CD14-positive monocyte (primary cell): ENCODE data around the gene KIAA1755. TPM values are rescaled to one million over a fixed set of nuclear protein-coding genes. Genes with fewer than 3 reads are reported as not detected.

Experiments
- DNase-seq, 3 donors: peaks; one replicate each; pipeline ENCODE4 v3.0.0-alpha.2; 2011 to 2022
- H2AFZ ChIP-seq: 2 replicates; pipeline ENCODE4 v1.6.0; 2012; ENCODE audit warnings: mild to moderate bottlenecking, low read depth, low read length, inconsistent platforms; ENCODE audit not compliant: insufficient read depth, poor library complexity, severe bottlenecking
- H3K27ac ChIP-seq, 2 donors: 1 replicate in 1 of 2; 2 replicates in 1 of 2; pipeline ENCODE4 v1.5.1; 2012 to 2013; ENCODE audit warnings: low read length in 2 of 2, control low read depth in 1 of 2, inconsistent platforms in 1 of 2, low read depth in 1 of 2, mild to moderate bottlenecking in 1 of 2
- H3K27me3 ChIP-seq, 2 donors: one replicate each; pipeline versions ENCODE4 v1.6.0 to v1.6.1; 2011 to 2013; ENCODE audit warnings: low read length in 2 of 2; ENCODE audit not compliant: control insufficient read depth in 2 of 2, insufficient read depth in 2 of 2
- H3K36me3 ChIP-seq, 2 donors: replicated peaks in 1 of 2; 1 replicate in 1 of 2; 2 replicates in 1 of 2; pipeline versions ENCODE4 v1.5.1 to v1.6.1; 2012 to 2013; ENCODE audit warnings: low read length in 2 of 2, control low read depth in 1 of 2, inconsistent platforms in 1 of 2, mild to moderate bottlenecking in 1 of 2; ENCODE audit not compliant: insufficient read depth in 2 of 2, control insufficient read depth in 1 of 2
- H3K4me1 ChIP-seq, 2 donors: 1 replicate in 1 of 2; 2 replicates in 1 of 2; pipeline versions ENCODE4 v1.5.1 to v1.6.1; 2012 to 2013; ENCODE audit warnings: low read length in 2 of 2, control low read depth in 1 of 2, inconsistent platforms in 1 of 2, mild to moderate bottlenecking in 1 of 2, moderate library complexity in 1 of 2; ENCODE audit not compliant: insufficient read depth in 2 of 2, control insufficient read depth in 1 of 2
- H3K4me2 ChIP-seq: replicated peaks from 2 replicates; pipeline ENCODE3; 2012; ENCODE audit warnings: low read length, moderate library complexity, mild to moderate bottlenecking; ENCODE audit not compliant: poor library complexity, severe bottlenecking; ENCODE audit errors: extremely low read depth
- H3K4me3 ChIP-seq, 3 experiments: fragments of 200-600 bp in 1 of 3; sonication (generic) in 1 of 3; replicated peaks in 1 of 3; 1 replicate in 2 of 3; 2 replicates in 1 of 3; pipeline ENCODE4 v1.5.1; 2011 to 2013; ENCODE audit warnings: low read length in 3 of 3, mild to moderate bottlenecking in 3 of 3, control low read depth in 2 of 3, low read depth in 2 of 3, inconsistent platforms in 1 of 3, moderate library complexity in 1 of 3
- H3K79me2 ChIP-seq: 2 replicates; pipeline ENCODE4 v1.6.0; 2012; ENCODE audit warnings: mild to moderate bottlenecking, control low read depth, inconsistent platforms, low read length, moderate library complexity; ENCODE audit not compliant: insufficient read depth
- H3K9ac ChIP-seq: 2 replicates; pipeline ENCODE4 v1.6.0; 2017; ENCODE audit warnings: low read length, mild to moderate bottlenecking; ENCODE audit not compliant: insufficient read depth, poor library complexity, severe bottlenecking
- H3K9me3 ChIP-seq, 2 donors: replicated peaks in 1 of 2; 1 replicate in 1 of 2; 2 replicates in 1 of 2; pipeline versions ENCODE4 v1.5.1 to v1.6.1; 2012 to 2013; ENCODE audit warnings: low read length in 2 of 2, control low read depth in 1 of 2; ENCODE audit not compliant: control insufficient read depth in 1 of 2, insufficient read depth in 1 of 2
- H4K20me1 ChIP-seq: 2 replicates; pipeline ENCODE4 v1.6.0; 2012; ENCODE audit warnings: mild to moderate bottlenecking, low read length, control low read depth, moderate library complexity; ENCODE audit not compliant: insufficient read depth
- H3K27ac Mint-ChIP-seq, 7 donors: one replicate each; pipeline ENCODE4 v1.8.0; 2020; ENCODE audit warnings: mild to moderate bottlenecking in 7 of 7, mixed read lengths in 7 of 7, moderate library complexity in 6 of 7, inconsistent platforms in 2 of 7
- H3K27me3 Mint-ChIP-seq, 3 donors: one replicate each; pipeline ENCODE4 v1.8.0; 2021 to 2022; ENCODE audit warnings: low read depth in 3 of 3, mild to moderate bottlenecking in 3 of 3, mixed read lengths in 3 of 3, moderate library complexity in 3 of 3, inconsistent platforms in 1 of 3
- H3K36me3 Mint-ChIP-seq, 2 donors: one replicate each; pipeline ENCODE4 v1.8.0; 2020; ENCODE audit warnings: mixed read lengths in 2 of 2, inconsistent platforms in 1 of 2, mild to moderate bottlenecking in 1 of 2
- H3K4me1 Mint-ChIP-seq: one replicate; pipeline ENCODE4 v1.8.0; 2020; ENCODE audit warnings: mild to moderate bottlenecking, mixed read lengths
- H3K4me3 Mint-ChIP-seq, 2 donors: one replicate each; pipeline ENCODE4 v1.8.0; 2020; ENCODE audit warnings: mild to moderate bottlenecking in 2 of 2, mixed read lengths in 2 of 2, moderate library complexity in 1 of 2
- H3K9me3 Mint-ChIP-seq, 7 donors: one replicate each; pipeline ENCODE4 v1.8.0; 2020 to 2022; ENCODE audit warnings: mixed read lengths in 7 of 7, mild to moderate bottlenecking in 6 of 7, moderate library complexity in 6 of 7, inconsistent platforms in 2 of 7
- CTCF ChIP-seq: fragments of 200-600 bp; IDR thresholded peaks from one replicate; pipeline ENCODE4 v1.8.0; 2022; ENCODE audit warnings: antibody characterized with exemption, mild to moderate bottlenecking
- WGBS: methylation state at CpG from one replicate; pipeline ENCODE4 v1.1.5; 2013; ENCODE audit warnings: missing lambda C conversion rate; ENCODE audit not compliant: insufficient coverage; 5-methylcytosine and 5-hydroxymethylcytosine counted together
- intact Hi-C, 2 donors: fragments of 100-400 bp; cut with micrococcal nuclease; formaldehyde crosslinking; loops; one replicate each; pipeline versions ENCODE4 v1.15.0 to v1.15.1; 2023
- polyA plus RNA-seq, 3 donors: library from polyadenylated mRNA; depleted of rRNA in 1 of 3; unstranded in 2 of 3; stranded (reverse) in 1 of 3; fragments of 300-500 nt in 2 of 3; fragments of >200 nt in 1 of 3; fragmentation: Illumina TruSeq in 2 of 3; gene quantifications; 1 replicate in 2 of 3; 2 replicates in 1 of 3; pipeline ENCODE4 v1.2.3, GENCODE V29; 2012 to 2021

KIAA1755 gene
- polyA plus RNA-seq, 3 donors = not detected

DNA sequence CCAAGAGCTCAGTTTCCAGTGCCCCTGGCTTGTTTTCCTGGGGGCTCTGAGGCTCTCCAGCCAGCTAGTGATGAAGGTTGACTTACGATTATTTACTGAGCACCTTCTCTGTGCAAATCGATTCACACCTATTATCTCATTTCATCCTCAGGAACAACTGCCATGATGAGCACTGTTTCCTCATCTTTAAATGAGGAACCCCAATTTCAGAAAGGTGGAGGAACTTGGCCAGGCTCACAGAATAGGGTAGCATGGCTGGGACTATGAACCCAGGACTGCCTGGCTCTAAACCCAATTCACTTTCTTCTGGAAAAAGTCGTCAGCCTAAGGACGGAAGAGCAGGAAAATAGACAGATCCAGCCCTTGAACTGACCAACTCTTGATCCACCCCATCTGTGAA lies 39.9 kb upstream of the KIAA1755 start:
- Mint-ChIP-seq H3K4me3 (no peak overlapping the region), H3K4me1 (peaks cover 92% of the 10 kb centered on the region), H3K27ac (peak overlapping the region; percentile 72 to 98 (median 96)), H3K36me3 (no peaks in the 10 kb centered on the region), H3K27me3 (peaks cover 2 to 7% (median 4%) of the 10 kb centered on the region in 3 donors), H3K9me3 (no peaks in the 10 kb centered on the region)
- no peaks in the 10 kb centered on the region for H4K20me1 ChIP-seq
- H3K79me2 ChIP-seq = peaks cover 10% of the 10 kb centered on the region
- intact Hi-C loops = loop anchor here (5.0 to 10.0 kb wide), 2 partner anchors 48 to 246 kb away; no protein-coding TSS in a partner anchor
- no peak overlapping the region for H3K4me2 ChIP-seq
- no peak overlapping the region for H2AFZ ChIP-seq
- peak overlapping the region; percentile 88 to 89 for H3K27ac ChIP-seq
- peak; percentile 29 to 66 (median 57) for DNase-seq
- WGBS = no CpG with 5 or more reads among the region's 4 CpGs
- no peaks in the 10 kb centered on the region for H3K36me3 ChIP-seq
- H3K9me3 ChIP-seq = no peaks in the 10 kb centered on the region
- no peak for TF ChIP-seq CTCF
- H3K4me3 ChIP-seq = peak overlapping the region in 1 of 3 experiments; percentile 13
- no peak overlapping the region for H3K9ac ChIP-seq
- H3K27me3 ChIP-seq = no peaks in the 10 kb centered on the region
- H3K4me1 ChIP-seq = peaks cover 87 to 91% of the 10 kb centered on the region in 2 donors

DNA sequence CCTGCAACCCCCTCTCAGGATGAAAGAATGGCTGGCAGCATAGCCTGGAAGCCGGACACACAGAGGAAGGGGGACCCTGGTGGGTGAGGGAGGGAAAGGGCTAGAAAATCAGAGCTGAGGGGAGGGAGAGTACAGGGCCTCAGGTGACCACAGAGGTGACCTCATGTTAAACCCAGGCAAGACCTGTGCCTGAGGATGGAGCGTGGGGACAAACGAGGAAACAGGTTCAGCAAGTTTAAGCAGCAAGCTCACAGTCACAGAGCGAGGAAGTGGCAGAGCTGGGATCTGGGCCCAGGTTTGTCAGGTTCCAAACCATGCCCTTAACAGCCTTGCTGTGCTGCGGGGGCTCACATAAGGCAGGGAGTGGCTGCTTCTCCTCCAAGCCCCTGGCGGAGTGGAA lies 39.4 kb upstream of the KIAA1755 start:
- Mint-ChIP-seq H3K27ac (peak overlapping the region; percentile 72 to 98 (median 96)), H3K4me1 (peaks cover 92% of the 10 kb centered on the region), H3K36me3 (no peaks in the 10 kb centered on the region), H3K27me3 (peaks cover 2 to 7% (median 3%) of the 10 kb centered on the region in 3 donors), H3K9me3 (no peaks in the 10 kb centered on the region), H3K4me3 (no peak overlapping the region)
- intact Hi-C loops = loop anchor here (5.0 to 10.0 kb wide), 2 partner anchors 48 to 245 kb away; no protein-coding TSS in a partner anchor
- Histone ChIP-seq H3K36me3 (no peaks in the 10 kb centered on the region), H3K4me1 (peaks cover 87 to 91% of the 10 kb centered on the region in 2 donors), H4K20me1 (no peaks in the 10 kb centered on the region), H3K9ac (no peak overlapping the region), H3K4me2 (no peak overlapping the region), H3K9me3 (no peaks in the 10 kb centered on the region), H2AFZ (no peak overlapping the region), H3K27ac (peak overlapping the region; percentile 88 to 89), H3K79me2 (peaks cover 5% of the 10 kb centered on the region), H3K4me3 (peak overlapping the region in 1 of 3 experiments; percentile 13), H3K27me3 (no peaks in the 10 kb centered on the region)
- no peak for TF ChIP-seq CTCF
- 56% methylated on average over 5 of the region's 6 CpGs for WGBS
- no peak for DNase-seq
